ENCODE results near the gene ELP4.
"Not testable (repeated sequence)": the region's sequence is repeated elsewhere in the genome, so short reads cannot be mapped to it uniquely, and the experiment has no call there.

DNA sequence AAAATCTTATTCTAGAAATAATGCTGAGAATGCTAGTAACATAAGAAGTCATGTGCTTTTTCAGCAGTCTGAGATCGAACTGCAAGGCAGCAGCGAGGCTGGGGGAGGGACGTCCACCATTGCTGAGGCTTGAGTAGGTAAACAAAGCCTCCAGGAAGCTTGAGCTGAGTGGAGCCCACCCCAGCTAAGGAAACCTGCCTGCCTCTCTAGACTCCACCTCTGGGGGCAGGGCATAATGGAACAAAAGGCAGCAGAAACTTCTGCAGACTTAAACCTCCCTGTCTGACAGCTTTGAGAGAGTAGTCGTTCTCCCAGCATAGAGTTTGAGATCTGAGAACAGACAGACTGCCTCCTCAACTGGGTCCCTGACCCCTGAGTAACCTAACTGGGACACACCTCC, 64.6 kb downstream of the ELP4 start:
- TF ChIP-seq CTCF (IDR thresholded peaks at IDR 0.05); TCF7L2 (IDR thresholded peaks at IDR 0.05; ENCODE audit: low read depth, low read length): not testable (repeated sequence)
- TF ChIP-seq, protein P1, sequence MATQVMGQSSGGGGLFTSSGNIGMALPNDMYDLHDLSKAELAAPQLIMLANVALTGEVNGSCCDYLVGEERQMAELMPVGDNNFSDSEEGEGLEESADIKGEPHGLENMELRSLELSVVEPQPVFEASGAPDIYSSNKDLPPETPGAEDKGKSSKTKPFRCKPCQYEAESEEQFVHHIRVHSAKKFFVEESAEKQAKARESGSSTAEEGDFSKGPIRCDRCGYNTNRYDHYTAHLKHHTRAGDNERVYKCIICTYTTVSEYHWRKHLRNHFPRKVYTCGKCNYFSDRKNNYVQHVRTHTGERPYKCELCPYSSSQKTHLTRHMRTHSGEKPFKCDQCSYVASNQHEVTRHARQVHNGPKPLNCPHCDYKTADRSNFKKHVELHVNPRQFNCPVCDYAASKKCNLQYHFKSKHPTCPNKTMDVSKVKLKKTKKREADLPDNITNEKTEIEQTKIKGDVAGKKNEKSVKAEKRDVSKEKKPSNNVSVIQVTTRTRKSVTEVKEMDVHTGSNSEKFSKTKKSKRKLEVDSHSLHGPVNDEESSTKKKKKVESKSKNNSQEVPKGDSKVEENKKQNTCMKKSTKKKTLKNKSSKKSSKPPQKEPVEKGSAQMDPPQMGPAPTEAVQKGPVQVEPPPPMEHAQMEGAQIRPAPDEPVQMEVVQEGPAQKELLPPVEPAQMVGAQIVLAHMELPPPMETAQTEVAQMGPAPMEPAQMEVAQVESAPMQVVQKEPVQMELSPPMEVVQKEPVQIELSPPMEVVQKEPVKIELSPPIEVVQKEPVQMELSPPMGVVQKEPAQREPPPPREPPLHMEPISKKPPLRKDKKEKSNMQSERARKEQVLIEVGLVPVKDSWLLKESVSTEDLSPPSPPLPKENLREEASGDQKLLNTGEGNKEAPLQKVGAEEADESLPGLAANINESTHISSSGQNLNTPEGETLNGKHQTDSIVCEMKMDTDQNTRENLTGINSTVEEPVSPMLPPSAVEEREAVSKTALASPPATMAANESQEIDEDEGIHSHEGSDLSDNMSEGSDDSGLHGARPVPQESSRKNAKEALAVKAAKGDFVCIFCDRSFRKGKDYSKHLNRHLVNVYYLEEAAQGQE (IDR thresholded peaks at IDR 0.05; ENCODE audit: insufficient read depth in 1 of 2, low read depth in 2 of 2, low read length in 1 of 2), result not testable (repeated sequence)
